HL-60 (cell line): ENCODE results near the gene SCUBE2.

Experiments used
- DNase-seq, 2 experiments: peaks; one replicate each; pipeline ENCODE4 v3.0.0-alpha.2; 2010 to 2020; ENCODE audit warnings: low read depth in 1 of 2, low spot score in 1 of 2
- H3K27ac ChIP-seq: fragments of 250-450 bp; sonication (Bioruptor Pico); replicated peaks from 2 replicates; pipeline ENCODE4 v1.5.1; 2020; ENCODE audit warnings: mild to moderate bottlenecking, moderate library complexity
- H3K27me3 ChIP-seq: fragments of 250-450 bp; sonication (Bioruptor Pico); 2 replicates; pipeline ENCODE4 v1.5.1; 2021; ENCODE audit warnings: mild to moderate bottlenecking, moderate library complexity; ENCODE audit not compliant: insufficient read depth, poor library complexity, severe bottlenecking
- H3K4me3 ChIP-seq: replicated peaks from 2 replicates; pipeline ENCODE4 v1.5.1; 2011; ENCODE audit warnings: mild to moderate bottlenecking, control low read depth, low read length; ENCODE audit not compliant: insufficient read depth
- GABPA ChIP-seq: IDR thresholded peaks from 2 replicates; pipeline ENCODE4 v1.6.1; 2012; ENCODE audit warnings: low read depth
- POLR2AphosphoS5 ChIP-seq: IDR thresholded peaks from 2 replicates; pipeline ENCODE4 v1.6.1; 2012; ENCODE audit warnings: low read depth
- SPI1 ChIP-seq: IDR thresholded peaks from 2 replicates; pipeline ENCODE4 v1.6.1; 2012; ENCODE audit warnings: low read depth, mild to moderate bottlenecking, borderline replicate concordance
- TF ChIP-seq, protein P1 (sequence below): IDR thresholded peaks from 2 replicates; pipeline ENCODE4 v1.6.1; 2012; ENCODE audit warnings: low read depth; ENCODE audit not compliant: insufficient replicate concordance
- TF ChIP-seq, protein P2 (sequence below): IDR thresholded peaks from one replicate; pipeline ENCODE4 v1.5.1; 2011; ENCODE audit warnings: low read length, control low read depth, inconsistent platforms; ENCODE audit not compliant: insufficient read depth

The SCUBE2 gene

GRCh38 chr11:9069862-9070470 lies 21.4 kb downstream of the SCUBE2 start:
- TF ChIP-seq GABPA: no peak
- TF ChIP-seq SPI1: no peak
- TF ChIP-seq, protein P1, sequence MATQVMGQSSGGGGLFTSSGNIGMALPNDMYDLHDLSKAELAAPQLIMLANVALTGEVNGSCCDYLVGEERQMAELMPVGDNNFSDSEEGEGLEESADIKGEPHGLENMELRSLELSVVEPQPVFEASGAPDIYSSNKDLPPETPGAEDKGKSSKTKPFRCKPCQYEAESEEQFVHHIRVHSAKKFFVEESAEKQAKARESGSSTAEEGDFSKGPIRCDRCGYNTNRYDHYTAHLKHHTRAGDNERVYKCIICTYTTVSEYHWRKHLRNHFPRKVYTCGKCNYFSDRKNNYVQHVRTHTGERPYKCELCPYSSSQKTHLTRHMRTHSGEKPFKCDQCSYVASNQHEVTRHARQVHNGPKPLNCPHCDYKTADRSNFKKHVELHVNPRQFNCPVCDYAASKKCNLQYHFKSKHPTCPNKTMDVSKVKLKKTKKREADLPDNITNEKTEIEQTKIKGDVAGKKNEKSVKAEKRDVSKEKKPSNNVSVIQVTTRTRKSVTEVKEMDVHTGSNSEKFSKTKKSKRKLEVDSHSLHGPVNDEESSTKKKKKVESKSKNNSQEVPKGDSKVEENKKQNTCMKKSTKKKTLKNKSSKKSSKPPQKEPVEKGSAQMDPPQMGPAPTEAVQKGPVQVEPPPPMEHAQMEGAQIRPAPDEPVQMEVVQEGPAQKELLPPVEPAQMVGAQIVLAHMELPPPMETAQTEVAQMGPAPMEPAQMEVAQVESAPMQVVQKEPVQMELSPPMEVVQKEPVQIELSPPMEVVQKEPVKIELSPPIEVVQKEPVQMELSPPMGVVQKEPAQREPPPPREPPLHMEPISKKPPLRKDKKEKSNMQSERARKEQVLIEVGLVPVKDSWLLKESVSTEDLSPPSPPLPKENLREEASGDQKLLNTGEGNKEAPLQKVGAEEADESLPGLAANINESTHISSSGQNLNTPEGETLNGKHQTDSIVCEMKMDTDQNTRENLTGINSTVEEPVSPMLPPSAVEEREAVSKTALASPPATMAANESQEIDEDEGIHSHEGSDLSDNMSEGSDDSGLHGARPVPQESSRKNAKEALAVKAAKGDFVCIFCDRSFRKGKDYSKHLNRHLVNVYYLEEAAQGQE: no peak
- no peak for TF ChIP-seq POLR2AphosphoS5
- TF ChIP-seq, protein P2, sequence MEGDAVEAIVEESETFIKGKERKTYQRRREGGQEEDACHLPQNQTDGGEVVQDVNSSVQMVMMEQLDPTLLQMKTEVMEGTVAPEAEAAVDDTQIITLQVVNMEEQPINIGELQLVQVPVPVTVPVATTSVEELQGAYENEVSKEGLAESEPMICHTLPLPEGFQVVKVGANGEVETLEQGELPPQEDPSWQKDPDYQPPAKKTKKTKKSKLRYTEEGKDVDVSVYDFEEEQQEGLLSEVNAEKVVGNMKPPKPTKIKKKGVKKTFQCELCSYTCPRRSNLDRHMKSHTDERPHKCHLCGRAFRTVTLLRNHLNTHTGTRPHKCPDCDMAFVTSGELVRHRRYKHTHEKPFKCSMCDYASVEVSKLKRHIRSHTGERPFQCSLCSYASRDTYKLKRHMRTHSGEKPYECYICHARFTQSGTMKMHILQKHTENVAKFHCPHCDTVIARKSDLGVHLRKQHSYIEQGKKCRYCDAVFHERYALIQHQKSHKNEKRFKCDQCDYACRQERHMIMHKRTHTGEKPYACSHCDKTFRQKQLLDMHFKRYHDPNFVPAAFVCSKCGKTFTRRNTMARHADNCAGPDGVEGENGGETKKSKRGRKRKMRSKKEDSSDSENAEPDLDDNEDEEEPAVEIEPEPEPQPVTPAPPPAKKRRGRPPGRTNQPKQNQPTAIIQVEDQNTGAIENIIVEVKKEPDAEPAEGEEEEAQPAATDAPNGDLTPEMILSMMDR: no peak
- Histone ChIP-seq H3K27me3 (no peaks in the 10 kb centered on the region), H3K27ac (no peak overlapping the region), H3K4me3 (no peak overlapping the region)
- DNase-seq: no peak

GRCh38 chr11:9069256-9069655 lies 22.1 kb downstream of the SCUBE2 start:
- Histone ChIP-seq H3K27ac (no peak overlapping the region), H3K4me3 (no peak overlapping the region), H3K27me3 (no peaks in the 10 kb centered on the region)
- TF ChIP-seq POLR2AphosphoS5: no peak
- no peak for TF ChIP-seq SPI1
- TF ChIP-seq, protein P2: no peak
- no peak for DNase-seq

DNA sequence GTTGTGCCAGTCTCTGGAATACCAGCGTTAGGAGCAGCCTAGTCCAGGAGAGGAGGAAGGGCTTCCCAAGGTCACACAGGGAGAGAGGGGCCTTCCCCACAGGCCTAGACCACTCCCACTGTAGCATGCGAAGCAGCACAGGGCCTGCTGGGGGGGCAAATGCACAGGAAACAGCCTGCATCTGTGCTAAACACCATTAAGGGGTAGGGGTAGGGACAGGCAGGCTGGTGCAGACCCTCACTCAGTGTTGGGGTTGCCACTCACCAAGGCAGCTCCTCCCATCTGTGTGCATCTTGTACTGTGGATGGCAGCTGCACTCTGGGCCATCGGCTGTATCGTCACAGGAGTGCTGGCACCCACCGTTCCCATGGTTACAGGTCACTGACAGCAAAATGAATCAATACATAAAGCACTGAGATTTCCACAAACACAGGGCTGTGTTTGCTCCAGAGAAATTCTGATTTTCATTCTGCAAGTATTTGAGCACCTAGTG lies 24.9 kb downstream of the SCUBE2 start:
- no peak for DNase-seq
- H3K27me3 ChIP-seq: no peaks in the 10 kb centered on the region
- no peak for TF ChIP-seq SPI1
- TF ChIP-seq, protein P2: no peak
- TF ChIP-seq POLR2AphosphoS5: no peak
- TF ChIP-seq, protein P1: no peak
- TF ChIP-seq GABPA: no peak
- H3K4me3 ChIP-seq: no peak overlapping the region
- H3K27ac ChIP-seq: no peak overlapping the region
